GM19240 (cell line): Measurements from ENCODE around the gene MUC5AC.

Experiments used
- DNase-seq: peaks from one replicate; pipeline ENCODE4 v3.0.0; 2011; ENCODE audit warnings: low spot score; ENCODE audit not compliant: insufficient read length

MUC5AC gene

DNA sequence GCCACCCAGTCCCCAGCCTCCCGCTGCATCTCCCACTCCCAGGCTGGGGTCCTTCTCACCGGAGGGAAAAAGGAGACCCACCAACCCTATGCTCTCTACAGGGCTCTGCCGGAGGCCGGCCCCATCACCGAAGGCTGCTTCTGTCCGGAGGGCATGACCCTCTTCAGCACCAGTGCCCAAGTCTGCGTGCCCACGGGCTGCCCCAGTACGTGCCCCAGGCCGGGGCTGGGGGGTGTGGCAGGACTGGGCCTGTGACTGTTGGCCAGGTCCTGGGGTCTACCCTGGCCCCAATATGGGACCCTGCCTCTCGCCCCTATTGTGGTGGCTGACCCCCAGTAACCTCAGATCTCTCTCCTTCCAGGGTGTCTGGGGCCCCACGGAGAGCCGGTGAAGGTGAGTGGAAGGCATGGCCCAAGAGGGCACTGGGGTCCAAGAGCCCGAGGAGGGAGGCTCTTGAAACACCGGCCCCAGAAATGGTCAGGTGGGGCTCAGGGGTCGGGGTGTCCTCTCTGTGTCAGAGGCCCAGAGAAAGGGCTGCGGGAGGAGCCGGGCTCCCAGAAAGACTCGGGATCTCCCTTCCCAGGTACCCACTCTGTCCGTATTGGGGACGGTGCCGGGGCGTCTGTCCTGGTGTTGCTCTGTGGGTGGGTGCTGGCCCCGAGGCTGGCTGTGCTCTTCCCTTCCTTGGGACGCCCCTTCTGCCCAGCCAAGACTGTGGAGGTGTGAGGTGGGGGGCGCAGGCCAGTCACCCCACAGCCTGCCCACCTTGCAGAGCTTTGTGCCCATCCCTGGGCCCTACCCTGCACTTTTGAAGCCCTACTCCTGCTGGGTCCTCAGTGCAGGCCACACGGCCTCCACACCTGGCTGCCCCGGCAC, 39.0 kb downstream of the MUC5AC start:
- no peak for DNase-seq

DNA sequence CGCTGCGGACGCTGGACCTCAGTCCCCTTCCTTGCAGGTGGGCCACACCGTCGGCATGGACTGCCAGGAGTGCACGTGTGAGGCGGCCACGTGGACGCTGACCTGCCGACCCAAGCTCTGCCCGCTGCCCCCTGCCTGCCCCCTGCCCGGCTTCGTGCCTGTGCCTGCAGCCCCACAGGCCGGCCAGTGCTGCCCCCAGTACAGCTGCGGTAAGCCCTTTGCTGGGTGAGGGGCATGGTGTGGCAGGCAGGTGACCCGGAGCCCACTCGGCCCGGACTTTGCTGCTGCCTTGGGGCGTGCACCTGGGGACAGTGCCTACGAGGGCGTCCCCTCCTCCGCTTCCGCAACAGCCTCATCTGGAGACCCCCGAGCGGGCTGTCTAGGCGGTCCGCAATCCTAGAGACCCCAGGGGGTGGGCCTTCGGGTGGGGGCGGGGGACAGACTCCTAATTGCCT, 39.7 kb downstream of the MUC5AC start:
- DNase-seq, result no peak

DNA sequence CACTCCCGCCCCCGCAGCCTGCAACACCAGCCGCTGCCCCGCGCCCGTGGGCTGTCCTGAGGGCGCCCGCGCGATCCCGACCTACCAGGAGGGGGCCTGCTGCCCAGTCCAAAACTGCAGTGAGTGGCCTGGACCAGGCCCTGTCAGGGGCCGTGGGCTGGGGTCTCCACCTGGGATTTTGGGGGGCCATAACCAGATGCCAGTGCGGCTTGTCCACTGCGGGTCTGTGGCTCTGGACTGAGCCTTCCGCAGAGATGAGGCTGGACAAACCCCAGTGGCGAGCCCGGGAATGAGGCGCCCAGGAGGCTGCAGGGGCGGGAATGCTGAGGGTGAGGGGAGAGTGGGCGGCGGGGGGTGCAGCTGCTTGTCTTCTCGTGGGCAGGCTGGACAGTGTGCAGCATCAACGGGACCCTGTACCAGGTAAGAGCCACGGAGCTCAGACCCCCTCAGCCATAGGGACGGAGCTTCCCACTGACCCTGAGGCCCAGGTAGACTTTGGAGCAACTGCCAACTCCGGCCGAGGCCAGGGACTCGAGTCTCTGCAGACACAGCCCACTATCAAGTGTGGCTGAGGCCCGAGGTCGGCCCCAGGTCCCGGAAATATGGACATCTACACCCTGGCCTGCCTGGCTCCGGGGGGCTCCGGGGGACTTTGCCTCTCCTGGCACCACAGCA, 40.3 kb downstream of the MUC5AC start:
- no peak for DNase-seq

DNA sequence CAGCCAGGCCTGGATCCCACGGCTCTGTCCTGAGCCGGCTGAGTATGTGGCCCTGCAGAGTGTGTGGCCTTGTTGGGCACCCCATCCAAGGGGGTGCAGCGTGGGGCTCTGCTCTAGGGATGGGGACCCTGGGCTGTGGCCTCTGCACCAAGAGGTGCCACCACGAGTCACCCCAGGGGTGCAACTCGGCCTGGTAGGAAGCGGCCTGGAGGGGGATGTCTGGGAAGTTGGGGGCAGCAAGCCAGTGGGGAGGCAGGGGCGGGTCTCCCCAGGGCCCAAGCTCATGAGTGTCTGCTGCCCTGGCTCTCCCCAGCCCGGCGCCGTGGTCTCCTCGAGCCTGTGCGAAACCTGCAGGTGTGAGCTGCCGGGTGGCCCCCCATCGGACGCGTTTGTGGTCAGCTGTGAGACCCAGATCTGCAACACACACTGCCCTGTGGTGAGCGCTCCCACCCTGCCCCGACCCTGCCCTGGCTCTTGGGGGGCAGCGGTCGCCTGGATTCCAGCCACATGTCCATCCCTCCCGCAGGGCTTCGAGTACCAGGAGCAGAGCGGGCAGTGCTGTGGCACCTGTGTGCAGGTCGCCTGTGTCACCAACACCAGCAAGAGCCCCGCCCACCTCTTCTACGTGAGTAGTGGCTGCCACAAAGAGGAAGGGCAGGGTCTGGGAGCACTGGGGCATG, 40.9 kb downstream of the MUC5AC start:
- DNase-seq, result no peak

DNA sequence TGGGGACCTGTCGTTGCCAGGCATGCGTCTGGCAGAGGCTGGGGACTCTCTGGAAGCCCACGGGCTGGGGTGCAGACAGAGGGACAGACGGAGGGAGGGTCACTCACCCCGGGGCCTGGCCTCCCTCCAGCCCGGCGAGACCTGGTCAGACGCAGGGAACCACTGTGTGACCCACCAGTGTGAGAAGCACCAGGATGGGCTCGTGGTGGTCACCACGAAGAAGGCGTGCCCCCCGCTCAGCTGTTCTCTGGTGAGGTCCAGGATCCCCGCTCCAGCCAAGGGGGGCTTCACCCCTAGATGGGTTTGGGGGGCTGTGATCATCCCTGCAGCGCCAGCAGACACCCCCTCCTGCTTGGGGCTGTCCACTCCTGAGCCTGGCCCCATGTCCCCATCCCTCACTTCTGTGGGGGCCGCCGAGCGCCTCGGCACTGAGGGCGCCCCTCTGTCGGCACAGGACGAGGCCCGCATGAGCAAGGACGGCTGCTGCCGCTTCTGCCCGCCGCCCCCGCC, 41.5 kb downstream of the MUC5AC start:
- no peak for DNase-seq

DNA sequence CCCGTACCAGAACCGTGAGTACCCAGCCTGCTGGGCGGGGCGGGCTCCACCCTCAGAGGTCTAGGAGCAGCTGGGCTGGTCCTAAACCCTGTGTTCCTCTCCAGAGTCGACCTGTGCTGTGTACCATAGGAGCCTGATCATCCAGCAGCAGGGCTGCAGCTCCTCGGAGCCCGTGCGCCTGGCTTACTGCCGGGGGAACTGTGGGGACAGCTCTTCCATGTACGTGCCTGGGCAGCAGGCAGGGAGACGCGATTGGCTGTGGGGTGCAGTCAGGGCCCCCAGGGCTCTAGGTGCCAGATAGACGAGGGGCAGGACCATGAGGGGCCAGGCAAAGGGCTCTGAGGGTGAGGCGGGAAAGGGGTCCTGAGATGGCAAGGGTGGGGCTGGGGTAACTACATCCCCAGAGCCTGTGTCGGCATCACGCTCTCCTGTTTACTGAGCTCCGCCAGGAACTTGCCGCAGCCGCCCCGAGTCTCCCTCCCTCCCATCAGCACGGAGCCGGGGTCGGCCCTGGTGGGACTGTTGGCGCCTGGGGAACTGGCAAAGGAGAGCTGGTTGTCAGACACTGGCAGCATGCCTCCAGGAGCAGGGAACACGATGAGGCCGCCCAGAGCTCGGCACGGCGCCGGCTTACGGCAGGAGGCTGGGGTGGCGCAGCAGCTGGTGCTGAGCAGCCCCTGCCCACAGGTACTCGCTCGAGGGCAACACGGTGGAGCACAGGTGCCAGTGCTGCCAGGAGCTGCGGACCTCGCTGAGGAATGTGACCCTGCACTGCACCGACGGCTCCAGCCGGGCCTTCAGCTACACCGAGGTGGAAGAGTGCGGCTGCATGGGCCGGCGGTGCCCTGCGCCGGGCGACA, 42.2 kb downstream of the MUC5AC start:
- no peak for DNase-seq

DNA sequence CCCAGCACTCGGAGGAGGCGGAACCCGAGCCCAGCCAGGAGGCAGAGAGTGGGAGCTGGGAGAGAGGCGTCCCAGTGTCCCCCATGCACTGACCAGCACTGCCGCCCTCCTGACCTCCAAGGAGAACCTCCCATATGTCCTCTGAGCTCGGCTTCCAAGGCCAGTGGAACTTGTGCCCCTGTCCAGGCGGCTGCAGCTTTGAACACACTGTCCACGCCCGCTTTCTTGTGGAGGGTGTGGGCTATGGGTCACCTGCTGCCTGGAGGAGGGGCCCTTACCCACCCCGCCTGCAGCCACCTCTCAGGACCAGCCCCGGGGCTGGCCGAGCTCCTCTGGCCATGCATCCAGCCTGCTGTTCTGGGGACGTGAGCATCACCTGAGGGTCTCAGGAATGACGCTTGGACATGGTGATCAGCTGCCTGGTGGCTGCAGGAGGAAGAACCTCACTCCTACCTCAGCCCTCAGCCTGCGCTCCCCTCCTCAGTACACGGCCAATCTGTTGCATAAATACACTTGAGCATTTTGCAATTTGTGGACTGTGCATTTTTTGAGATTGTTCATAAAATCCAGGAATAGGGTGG, 42.9 kb downstream of the MUC5AC start:
- DNase-seq, result no peak

DNA sequence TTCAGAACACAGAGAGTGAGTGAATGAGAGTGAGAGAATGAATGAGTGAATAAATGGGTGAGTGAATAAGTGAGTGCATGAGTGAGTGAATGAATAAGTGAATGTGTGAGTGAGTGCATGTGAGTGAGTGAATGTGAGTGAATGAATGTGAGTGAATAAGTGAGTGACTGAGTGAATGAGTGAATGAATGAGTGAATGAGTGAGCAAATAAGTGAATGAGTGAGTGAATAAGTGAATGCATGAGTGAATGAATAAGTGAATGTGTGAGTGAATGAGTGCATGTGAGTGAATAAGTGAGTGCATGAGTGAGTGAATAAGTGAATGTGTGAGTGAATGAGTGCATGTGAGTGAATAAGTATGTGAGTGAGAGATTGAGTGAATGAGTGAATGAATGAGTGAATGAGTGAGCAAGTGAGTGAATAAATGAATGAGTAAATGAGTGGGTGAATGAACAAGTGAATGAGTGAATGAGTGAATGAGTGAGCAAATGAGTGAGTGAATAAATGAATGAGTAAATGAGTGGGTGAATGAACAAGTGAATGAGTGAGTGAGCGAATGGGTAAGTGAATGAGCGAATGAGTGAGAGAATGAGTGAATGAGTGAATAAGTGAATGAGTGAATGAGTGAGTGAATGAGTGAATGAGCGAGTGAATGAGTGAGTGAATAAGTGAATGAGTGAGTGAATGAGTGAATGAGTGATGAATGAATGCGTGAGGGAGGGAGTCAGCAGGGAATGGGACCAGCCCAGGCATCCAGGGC, 43.8 kb downstream of the MUC5AC start:
- DNase-seq, result no peak

DNA sequence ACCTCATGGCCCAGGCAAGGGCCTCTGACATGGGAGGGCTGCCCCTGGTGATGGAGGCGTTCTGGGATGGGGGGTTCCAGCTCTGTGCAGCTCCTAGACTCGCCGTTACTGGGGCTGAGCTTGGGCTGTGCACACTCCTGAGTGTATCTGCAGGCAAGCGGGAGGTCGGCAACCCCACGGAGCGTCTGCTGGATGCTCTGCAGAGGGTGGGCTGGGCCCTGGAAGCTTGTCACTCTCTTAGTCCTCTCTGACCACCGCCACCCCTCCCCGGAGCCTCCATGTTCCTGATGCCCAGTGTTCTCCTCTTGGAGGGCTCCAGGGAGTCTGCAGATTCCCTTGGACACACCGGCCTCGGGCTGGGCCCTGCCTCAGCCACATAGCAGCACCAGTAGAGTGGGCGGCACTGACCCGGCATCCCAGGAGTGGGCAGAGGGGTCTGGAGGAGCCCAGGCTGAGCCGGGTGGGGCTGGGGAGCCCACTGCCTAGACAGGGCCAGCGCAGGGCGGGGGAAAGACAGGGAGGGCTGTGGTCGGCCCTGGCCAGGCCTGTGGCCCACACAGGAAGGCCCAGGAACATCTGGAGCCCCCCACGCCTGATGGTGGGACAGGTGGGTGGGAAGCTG, 44.5 kb downstream of the MUC5AC start:
- no peak for DNase-seq

DNA sequence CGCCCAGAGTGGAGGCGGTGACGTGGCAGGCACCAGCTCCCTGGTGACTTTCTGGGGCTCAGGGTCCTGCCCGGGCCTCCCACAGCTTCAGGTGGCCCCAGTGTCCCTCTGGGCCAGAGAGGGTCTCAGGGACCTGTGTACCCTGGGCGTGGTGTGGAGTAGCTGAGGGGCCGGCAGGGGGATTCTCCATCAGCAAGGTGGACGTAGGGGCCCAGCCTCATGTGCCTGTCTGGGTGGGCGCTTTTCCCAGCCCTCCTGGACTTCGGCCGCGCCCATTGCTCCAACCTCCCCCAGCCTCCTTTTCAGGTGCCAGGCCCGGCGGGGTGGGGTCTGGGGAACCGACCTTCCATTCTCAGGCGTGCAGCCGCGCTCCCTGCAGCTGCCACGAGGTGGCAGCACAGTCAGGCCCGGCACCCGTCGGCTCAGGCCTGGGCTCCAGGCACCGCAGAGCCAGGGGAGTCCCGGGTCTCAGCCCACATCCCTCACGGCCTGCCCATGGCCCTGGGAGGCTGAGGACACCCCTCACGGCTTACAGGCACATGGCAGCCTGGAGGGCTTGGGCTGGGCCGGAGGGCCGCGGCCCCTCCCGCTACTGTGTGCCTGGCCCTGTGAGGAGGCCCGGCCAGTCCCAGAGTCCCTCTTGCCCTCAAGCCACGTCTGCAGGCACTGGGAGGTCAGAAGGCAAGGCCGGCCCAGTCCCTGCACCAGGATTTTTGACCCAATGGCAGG, 45.2 kb downstream of the MUC5AC start:
- peak; percentile 72 for DNase-seq

DNA sequence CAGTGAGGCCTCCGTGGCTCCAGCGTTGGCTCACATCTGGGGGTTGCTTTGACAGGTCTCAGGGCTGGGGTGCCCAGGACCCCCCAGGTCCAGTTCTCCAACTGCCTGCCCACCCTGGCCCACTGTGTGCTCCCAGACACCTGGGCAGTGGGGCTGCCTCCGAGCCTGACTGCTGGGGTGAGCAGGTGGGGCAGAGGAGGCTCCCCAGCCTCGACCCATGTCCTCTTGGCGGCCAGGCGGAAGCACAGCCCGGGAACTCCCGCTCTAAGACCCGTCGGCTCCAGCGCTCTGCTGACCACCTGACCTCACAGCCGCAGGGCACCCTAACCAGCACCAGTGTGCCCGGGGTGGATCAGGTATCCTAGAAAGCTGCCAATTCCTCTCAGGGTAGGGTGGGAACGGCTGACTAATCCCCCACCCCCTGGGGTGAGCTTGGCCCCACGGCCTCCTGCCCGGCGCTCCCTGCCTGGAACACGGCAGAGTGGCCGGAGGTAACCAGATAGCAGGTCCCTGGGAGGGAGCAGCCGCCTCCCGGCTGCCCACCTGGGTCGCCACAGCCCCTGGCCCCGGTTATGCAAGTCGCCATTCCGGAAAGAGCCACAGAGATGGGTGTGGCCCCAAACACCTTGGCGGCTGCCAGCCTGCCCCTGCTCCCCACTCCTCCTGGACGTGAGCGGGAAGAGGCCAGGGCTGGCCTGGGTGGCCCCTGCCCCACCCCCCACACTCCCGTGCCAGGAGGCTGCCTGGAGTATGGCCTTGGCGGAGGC, 45.9 kb downstream of the MUC5AC start:
- DNase-seq, result no peak

DNA sequence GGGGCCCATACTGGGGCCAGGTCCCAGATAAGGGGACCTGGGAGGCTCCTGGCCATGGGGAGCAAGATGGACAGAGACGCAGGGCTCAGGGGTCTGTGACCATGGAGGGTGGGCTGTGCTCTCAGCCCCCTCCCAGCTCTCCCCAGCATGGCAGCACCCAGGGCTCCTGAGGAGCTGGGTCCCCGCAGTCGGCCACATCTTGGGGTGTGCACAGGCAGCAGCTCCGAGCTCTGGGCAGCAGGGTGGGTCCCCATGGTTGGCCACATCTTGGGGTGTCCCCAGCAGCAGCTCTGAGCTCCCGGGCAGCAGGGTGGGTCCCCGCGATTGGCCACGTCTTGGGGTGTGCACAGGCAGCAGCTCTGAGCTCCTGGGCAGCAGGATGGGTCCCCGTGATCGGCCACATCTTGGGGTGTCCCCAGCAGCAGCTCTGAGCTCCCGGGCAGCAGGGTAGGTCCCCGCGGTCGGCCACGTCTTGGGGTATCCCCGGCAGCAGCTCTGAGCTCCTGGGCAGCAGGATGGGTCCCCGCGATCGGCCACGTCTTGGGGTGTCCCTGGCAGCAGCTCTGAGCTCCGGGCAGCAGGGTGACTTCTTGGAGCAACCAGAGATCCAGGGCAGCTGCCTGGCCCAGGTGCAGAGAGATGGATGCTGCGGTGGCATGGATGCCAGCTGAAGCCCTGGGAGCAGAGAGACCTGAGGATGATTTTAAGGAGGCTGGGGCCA, 46.8 kb downstream of the MUC5AC start:
- no peak for DNase-seq

DNA sequence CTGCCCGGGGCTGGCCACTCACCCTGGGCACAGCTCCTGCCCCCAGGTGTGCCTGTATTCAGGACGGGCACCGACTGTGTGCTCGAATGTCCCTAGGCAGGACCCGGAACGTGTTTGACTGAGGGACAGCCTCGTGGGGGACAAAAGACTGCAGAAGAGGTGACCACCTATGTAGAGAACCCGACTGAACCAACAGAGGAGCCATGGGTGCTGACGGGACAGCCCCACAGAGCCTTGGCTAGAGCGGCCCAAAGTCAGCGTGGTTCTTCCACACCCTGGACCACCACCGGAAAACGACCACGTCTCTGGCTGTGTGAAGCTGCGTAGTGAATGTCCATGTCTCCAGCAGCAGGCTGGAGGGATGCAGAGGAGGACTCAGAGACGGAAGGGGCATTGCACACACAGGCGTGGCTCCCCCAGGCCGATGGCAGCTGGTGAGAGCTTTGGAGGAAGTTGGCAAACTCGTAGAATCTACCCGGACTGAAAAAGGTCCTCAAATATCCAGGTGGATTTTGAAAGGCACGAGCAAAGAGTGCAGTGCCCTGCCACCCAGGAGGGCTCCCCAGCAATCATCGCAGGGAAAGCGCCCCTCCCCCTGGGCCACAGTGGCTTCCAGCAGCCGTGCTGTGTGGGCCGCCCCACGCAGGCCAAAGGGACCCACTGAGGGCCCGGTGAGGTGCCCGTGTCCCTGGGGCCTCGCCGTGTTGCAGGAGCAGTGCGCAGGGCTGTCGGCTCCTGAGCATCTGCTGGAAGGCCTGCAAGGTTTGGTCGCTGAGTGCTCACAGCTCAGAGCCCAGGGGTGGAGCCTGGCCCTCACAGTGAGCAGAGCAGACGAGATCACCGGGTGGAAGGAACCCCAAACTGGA, 47.6 kb downstream of the MUC5AC start:
- no peak for DNase-seq

DNA sequence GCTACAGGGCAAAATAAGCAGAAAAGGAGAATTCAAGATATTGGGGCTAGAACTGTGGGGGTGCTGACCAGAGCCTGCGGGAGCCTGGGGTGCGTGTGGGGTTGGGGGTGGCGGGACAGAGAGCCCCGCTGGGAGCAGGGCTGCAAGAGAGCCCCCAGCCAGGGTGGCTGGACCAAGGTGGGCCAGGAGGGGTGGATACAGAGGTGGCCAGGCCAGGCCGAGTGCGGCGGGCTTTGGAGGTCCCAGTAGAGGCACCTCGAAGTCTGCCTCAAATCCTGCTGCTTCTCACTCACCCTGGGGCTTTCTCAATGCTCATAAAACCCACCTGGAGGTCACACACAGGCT, 48.2 kb downstream of the MUC5AC start:
- DNase-seq, result no peak

DNA sequence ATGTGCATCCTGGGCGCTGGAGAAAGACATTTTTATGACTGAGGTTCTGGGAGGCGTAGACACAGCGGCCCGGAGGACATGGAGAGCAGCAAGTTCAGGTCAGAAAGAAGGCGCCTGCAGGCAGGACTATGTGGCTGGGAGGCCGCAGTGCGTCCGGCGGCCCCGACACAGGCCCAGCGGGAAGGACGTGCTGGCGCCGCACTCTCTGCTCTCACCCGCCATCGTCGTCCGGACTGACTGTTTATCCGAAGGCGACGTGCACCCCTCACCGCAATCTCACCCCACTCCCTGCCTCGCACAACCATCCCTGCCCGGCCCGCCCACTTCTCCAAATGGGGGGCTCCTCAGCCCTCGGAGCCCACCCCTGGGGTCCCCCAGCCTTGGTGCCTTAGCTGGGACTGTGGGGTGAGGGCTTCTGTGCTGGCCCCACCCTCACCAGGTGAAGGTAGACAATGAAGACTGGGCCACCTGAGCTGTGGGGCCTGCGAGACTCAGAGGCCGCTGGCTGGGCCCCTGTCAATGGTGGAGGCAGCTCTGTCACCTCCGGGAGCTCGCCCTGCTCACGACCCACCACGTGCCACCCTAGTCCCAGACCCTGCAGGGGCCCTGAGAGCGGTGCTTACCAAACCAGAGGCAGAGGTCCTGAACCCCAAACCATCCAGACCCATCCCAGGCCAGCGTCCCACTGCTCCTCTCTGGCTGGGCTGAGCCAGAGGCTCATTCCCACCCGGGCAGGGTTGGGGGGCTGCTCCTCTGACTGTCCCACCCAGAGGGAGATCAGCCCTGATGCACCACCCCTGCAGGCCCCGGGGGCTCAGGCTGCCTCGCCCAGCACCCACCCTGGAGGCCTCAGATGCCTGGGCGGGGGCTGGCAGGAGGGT, 48.9 kb downstream of the MUC5AC start:
- DNase-seq, result no peak
